HG03139 (cell line): ENCODE results near the gene NUDC.
"Not testable (repeated sequence)": the region's sequence is repeated elsewhere in the genome, so short reads cannot be mapped to it uniquely, and the experiment has no call there.

Experiments used
- ATAC-seq: cut with Tn5 transposase; IDR thresholded peaks from one replicate; pipeline ENCODE4 v1.9.1; 2021; ENCODE audit not compliant: unreplicated experiment

NUDC gene

DNA sequence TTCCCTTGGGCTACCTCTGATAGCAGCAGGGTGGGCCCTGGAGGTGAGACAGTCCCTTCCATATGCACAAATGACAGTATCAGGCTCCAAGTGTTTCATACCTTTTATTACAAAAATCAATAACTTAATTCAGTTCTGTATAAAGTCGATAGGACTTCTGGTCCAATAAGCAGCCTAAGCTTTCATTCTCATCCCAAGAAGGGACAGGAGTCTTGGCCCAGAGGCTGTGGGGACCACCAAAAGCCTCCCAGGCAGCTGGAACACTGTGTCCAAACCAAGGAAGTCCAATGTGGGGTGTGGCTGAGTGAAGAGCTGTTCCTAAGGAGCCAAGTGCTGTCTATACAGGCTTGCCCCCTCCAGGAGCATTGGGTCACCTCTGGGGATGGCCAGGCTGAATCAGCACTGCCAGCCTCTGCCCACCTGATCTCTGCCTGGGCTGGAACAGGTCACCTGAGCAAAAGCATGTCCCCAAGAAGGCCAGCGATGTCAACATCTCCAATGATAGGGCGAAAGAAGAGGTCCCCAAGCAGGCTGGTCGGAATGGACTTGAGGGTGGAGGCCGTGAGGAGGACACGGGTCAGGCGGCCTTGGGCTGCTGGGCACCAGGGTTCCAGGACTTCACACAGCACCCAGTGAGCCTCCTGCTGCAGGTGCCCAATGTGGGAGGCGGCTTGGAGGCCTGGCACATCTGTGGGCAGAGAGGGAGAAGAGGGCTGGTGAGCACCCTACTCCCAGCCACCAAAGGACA is 10.0 kb upstream of the NUDC start:
- no peak for ATAC-seq

- ATAC-seq: no peak
Observed at GRCh38 chr1:26912147-26912490, 9.4 kb upstream of the NUDC start.

GRCh38 chr1:26913389-26913753 is 8.2 kb upstream of the NUDC start:
- no peak for ATAC-seq

- ATAC-seq: no peak
Observed at GRCh38 chr1:26913754-26914619, 7.6 kb upstream of the NUDC start, which contains the start of gene NR0B2. TSS of gene NR0B2 (minus strand) at chr1:26913975. CDS start at chr1:26913940, 35 bp downstream.

DNA sequence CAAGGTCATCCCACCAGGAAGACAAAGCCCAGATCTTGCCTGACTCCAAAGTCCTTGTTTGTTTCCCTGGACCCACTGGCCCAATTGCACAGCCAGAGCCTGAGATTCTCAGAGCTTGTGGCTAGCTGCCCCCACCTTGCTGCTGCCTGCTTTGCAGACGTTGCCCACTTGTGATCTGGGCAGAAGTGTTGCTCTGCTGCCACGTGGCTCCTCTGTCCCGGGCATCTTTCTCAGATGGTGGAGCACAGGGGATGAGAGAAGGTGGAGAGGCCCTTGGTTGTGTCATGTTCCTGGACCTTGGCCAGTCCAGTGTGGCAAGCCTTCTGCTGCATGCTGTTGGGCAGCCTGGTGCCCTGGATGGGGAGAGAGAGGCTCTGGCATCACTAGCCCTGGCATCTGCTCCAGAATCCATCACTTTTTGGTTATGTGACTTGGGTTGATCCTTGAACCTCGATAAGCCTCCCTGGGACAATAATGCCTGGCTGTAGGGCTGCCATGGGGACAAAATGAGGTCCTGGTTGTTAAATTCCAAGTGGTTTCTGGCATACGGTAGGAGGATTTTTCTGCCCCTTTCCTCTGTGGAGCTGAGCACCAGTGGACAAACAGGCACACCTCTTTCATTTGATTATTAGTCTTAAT is 6.2 kb upstream of the NUDC start:
- ATAC-seq: no peak

- no peak for ATAC-seq
Observed at GRCh38 chr1:26921126-26921539, 410 bp upstream of the NUDC start.

GRCh38 chr1:26922431-26922729 is 837 bp downstream of the NUDC start:
- no peak for ATAC-seq

- ATAC-seq: no peak
Observed at GRCh38 chr1:26922901-26923300, 1.4 kb downstream of the NUDC start.

DNA sequence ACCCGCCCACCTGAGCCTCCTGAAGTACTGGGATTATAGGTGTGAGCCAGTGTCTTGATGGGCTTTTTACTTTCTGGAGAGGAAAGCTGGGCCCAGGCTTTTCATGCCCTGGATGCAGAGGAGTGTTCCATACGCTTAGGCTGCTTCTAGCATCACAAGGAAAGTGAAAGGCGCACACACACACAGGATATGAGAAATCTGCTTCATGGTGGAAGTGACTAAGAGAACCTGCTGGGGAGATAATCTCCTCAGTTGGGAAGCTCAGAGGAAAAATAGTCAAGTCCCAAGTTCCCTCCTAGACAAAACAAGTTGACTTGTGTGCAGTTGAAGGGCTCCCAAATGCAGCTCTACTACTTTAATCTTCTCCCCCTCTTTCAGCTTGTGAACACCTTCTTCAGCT is 2.2 kb downstream of the NUDC start:
- ATAC-seq: no peak

DNA sequence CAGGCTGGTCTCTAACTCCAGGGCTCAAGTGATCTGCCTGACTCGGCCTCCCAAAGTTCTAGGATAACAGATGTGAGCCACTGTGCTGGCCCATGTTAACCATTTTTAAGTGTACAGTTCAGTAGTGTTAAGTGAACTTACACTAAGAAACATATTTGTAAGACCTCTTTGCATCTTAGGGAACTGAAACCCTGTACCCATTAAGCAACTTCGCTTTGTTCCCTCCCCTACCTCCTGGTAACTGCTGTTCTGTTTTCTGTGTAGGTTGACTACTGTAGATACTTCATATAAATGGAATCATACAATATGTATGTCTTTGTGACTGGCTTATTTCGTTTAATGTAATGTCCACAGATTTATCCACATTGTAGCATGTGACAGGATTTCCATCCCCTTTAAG is 11.0 kb downstream of the NUDC start:
- ATAC-seq: no peak

DNA sequence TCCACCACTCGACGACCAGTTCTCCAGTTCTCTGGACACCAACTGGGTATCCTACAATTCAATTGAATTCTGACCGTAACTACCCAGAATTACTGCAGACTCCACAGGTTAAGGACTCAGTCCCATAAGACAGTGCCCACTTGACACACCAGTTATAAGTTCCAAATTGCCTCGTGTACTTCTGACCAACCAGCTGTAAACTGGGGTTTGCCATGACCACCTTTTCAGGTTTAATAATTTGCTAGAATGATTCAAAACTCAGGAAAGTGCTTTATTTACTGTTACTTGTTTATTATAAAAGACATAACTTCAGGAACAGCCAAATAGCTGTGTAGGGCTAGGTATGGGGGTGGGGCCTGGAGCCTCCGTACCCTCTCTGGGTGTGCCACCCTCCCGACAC is 15.3 kb downstream of the NUDC start:
- no peak for ATAC-seq

DNA sequence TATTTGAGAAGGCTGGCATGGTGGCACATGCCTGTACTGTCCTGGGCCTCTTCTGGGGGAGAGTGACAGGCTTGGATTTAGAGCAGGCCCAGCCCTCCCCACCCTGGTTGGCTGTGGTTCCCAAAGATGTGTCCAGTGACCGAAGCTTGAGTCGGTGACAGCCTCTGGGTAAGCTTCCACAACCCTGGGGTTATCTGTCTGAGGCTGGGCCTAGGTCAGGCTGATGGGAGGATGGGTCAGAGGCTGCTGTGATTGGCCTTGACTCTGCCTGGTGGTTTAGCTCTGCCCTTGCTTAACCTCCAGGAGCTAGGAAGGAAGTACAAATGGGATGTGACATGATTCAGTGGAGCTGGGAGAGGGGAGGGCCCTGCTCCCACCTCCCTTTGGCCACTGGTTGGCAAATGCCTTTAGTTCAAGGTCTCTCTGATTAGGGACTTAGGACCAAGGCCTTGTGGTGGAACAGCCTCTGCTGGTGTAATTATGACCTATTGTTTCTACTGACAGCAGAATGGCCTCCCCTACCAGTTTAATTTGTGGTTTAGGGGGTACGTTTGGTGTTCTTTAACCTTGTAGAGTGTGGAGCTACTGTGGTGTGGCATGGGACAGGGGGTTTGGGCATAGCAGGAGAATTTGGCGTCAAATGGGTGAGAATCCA is 16.6 kb downstream of the NUDC start:
- no peak for ATAC-seq

DNA sequence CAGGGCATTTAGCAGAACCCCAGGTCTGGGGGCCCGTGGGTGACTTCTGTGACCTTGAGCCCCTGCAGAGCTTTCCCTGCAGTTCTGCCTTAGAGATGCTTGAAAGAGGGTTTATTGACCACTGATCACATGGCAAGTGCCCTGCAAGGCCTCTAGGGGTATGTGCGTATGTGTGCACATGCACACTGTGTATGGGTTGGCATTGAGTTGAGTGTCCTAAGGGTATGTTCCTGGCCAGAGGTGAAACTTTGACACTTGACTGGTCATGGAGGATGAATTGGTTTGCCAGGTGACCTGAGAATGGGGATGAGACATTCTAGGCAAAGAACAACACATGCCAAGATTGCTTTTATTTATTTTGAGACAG is 17.1 kb downstream of the NUDC start:
- ATAC-seq: no peak

- no peak for ATAC-seq
Observed at GRCh38 chr1:26941311-26941710, 19.8 kb downstream of the NUDC start.

DNA sequence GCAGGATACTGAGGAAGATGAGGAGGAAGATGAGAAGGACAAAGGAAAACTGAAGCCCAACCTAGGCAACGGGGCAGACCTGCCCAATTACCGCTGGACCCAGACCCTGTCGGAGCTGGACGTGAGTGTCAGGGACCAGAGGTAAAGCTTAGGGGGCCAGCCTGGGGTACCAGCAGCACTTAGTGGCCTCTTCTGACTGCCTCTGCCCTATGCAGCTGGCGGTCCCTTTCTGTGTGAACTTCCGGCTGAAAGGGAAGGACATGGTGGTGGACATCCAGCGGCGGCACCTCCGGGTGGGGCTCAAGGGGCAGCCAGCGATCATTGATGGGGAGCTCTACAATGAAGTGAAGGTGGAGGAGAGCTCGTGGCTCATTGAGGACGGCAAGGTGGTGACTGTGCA is 21.1 kb downstream of the NUDC start:
- no peak for ATAC-seq

- no peak for ATAC-seq
Observed at GRCh38 chr1:26945138-26945537, 23.6 kb downstream of the NUDC start.

DNA sequence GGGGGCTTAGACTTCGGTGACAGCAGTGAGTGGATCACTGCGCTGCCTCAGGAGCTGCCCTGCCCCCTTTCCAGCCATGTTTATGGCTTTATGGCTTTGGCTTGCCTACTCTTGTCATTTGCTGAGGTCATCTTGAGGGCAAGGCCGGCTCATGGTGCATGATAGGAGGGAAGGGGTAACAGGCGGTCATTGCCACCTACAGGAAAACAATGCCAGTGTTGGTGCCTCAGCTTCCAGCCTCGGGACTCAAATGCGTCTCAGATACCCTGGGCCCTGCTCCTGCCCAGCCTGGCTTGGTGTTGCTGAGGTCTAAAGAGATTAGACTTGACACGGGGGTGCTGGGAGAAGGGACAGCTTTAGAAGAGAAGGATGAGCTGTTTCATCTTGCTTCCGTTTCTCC is 24.2 kb downstream of the NUDC start:
- no peak for ATAC-seq

DNA sequence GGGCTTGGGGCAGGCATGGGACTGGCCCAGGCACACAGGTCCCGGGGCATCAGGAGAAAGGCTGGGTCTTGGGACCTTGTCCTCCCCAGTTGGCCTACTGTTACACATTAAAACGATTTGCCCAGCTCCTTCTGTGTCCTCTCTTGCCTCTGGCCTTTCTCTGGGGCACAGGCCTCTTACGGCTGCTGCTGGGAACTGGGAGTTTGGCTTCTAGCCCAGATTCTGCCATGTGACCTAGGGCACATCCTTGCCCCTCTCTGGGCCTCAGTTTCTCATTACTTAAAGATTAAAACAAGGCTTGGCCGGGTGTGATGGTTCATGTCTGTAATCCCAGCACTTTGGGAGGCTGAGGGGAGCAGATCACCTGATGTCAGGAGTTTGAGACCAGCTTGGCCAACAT is 24.7 kb downstream of the NUDC start:
- ATAC-seq: no peak

DNA sequence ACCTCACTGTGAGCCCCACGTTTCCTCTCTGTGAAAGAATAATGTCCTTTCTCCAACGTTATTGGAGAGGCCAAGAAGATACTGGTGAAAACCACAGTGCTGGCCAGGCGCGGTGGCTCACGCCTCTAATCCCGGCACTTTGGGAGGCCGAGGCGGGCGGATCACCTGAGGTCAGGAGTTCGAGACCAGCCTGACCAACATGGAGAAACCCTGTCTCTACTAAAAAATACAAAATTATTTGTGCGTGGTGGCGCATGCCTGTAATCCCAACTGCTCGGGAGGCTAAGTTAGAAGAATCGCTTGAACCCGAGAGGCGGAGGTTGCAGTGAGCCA is 27.1 kb downstream of the NUDC start:
- not testable (repeated sequence) for ATAC-seq

- no peak for ATAC-seq
Observed at GRCh38 chr1:26949266-26949925, 27.9 kb downstream of the NUDC start.

GRCh38 chr1:26949926-26950319 is 28.4 kb downstream of the NUDC start:
- no peak for ATAC-seq
